HG03060 (cell line): ENCODE results near the gene ATRX.
"Not testable (repeated sequence)": the region's sequence is repeated elsewhere in the genome, so short reads cannot be mapped to it uniquely, and the experiment has no call there.

Experiments
- ATAC-seq: cut with Tn5 transposase; IDR thresholded peaks from one replicate; pipeline ENCODE4 v1.9.1; 2021; ENCODE audit warnings: low read depth, moderate number of reproducible peaks; ENCODE audit not compliant: unreplicated experiment

Gene ATRX

DNA sequence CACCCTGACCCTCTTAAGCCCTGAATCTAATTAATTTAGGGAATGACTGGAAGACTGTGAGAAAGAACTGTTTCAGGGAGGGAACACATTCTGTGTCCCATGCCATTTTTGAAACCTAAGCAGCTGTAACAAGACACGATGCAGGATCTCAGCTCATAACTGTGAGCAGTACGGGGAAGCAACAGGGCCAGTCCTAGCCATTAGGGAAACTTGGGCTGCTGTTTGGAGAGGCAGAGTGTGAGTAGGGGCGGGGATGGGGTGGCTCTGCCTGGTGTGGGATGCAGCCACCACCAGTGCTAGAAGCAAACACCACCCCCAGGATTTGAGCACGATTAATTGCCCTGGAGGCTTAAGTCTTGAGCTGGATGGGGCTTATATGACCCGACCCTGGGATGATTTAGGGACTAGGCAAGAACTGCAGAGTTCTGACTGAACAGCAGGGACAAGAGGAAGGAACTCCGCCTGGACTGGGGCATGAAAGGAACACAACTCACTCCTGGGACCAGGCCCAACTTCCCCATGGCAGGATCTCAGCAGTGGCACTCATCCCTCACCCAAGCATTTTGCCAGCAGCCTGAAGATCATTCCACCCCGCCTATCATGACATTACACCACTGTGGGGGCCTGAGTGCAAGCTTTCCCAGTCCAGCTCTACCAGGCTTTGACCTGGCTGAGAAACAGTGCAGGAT, 43.1 kb downstream of the ATRX start:
- no peak for ATAC-seq

DNA sequence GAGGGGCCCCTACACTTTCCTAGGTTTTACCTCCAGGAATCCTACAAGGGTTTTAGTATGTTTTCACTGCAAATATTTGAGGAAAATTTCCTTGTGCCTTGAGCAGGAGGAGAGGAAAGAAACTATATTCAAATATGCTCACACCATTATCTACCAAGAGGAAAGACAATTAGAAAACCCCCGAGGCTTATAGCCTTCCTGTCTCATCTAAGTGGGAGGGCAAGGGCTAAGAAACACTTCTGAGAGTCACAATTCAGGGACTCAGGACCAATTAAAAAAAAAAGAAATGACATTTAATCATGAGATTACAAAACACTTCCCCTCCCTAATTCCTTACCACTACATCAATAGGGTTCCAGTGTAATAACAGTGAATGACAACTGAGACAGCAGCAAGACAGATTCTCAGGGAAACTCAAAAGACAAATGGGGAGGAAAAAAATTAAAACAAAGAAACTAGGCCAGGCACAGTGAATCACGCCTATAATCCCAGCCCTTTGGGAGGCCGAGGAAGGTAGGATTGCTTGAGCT, 45.6 kb downstream of the ATRX start:
- no peak for ATAC-seq

DNA sequence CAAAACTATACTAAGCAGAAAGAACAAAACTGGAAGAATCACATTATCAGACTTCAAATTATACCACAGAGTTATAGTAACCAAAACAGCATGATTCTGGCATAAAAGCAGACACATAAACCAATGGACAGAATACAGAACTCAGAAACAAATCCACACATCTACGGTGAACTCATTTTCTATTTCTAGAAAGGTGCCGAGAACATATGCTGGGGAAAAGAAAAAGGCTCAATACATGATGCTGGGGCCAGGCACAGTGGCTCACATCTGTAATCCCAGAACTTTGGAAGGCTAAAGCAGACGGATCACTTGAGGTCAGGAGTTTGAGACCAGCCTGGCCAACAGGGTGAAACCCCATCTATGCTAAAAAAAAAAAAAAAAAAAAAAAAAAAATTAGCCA, 52.7 kb downstream of the ATRX start:
- ATAC-seq = no peak

DNA sequence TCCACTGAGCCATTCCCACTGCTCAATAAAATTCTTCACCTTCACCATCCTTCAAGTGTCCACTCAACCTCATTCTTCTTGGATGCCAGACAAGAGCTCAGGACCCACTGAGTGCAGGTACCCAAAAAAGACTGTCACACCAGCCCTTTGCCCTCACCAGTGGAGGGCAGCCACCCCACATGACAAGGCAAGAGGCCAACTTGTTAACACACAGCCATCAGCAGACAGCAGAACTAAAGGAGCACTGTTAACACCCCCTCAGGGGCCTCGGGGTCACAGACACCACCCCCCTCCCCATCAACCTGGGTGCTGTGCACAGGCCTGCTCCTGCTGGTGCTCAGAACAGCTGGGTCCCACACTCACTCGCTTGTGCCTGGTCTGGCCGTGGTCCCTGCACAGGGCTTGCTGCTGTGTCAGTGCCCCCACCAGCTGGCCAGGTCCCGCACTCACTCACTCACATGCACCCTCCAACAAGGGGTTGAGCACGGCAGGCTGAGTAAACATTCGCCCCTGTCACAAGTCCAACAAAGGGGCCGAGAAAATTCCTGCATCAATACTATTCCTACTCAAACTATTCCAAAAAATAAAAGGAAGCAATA, 54.1 kb downstream of the ATRX start:
- no peak for ATAC-seq

DNA sequence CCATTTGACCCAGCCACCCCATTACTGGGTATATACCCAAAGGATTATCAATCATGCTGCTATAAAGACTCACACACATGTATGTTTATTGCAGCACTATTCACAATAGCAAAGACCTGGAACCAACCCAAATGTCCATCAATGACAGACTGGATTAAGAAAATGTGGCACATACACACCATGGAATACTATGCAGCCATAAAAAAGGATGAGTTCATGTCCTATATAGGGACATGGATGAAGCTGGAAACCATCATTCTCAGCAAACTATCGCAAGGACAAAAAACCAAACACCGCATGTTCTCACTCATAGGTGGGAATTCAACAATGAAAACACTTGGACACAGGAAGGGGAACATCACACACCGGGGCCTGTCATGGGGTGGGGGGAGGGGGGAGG, 59.9 kb downstream of the ATRX start:
- ATAC-seq = not testable (repeated sequence)

DNA sequence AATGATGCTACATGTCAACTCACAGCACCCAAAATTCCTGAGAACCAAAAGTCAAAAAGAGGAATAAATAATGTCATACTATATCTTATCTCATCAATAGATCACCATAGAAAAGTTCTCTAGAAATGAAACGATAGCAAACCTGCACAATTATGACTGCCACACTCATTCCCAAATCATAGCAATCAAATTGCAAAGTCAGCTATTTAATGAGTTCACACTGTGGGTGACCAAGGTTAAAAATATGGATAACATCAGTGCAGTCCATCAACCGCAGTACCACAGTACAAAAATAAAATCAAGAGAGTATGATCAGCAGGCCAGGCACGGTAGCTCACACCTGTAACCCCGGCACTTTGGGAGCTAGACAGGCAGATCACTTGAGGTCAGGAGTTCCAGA, 62.3 kb downstream of the ATRX start:
- ATAC-seq = no peak

DNA sequence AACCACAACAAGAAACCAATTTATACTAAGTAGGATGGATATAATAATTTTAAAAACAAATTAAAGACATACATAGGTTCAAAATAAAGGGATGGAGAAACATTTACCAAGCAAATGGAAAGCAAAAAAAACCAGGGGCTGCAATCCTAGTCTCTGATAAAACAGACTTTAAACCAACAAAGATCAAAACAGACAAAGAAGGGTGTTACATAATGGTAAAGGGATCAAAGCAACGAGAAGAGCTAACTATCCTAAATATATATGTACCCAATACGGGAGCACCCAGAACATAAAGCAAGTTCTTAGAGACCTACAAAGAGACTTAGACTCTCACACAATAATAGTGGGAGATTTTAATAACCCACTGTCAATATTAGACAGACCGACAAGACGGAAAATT, 66.6 kb downstream of the ATRX start:
- ATAC-seq = no peak

DNA sequence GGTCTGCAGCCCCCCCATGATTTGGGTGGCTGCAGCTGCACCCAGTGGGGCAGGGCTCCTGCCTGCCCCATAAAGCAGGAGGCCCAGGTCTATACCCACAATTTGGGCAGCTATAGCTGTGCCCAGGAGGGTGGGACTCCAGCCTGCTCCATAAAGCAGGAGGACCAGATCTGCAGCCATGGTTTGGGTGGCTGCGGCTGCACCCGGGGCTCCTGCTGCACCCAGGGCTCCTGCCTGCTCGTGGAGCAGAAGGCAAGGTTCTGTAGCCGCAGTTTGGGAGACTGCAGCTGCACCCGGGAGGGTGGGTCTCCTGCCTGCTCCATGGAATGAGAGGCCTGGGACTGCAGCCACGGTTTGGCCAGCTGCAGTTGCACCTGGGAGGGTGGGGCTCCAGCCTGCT, 81.1 kb downstream of the ATRX start:
- no peak for ATAC-seq

DNA sequence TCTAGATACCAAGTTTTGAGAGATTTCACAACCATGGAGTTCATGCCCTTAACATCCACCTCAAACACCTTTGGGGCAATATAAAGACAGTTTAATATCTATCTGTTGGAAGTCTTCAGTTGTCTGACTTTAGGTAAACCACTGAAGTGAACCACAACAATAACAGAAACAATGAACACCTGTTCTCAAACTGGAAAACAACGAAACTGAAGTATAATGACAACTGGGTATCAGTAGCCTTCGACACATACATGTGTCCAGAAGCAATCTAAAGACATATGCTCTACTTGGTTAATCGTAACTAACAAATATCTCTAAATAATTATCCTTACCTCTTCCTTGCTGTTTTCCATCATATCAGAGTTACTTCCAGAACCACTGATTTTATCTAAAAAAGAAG, 87.8 kb downstream of the ATRX start:
- no peak for ATAC-seq

DNA sequence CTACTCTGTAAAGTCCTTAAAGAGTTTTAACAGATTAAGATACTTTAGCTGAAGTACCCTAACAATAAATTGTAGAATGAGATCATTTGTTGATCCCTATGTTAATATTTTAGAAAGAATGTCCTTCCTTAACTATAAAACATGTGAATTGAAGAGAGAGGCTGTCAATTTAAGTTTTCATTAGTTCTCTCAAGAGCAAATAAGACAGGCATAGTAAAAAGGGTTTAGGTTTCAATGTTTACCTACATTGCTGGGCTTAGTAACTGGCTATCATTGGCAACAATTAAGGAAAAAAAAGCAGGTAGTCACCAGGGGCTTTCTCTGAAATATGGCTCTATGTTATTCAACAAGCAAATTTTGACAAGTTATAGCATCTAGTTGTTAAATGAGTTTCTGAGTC, 91.5 kb downstream of the ATRX start:
- ATAC-seq = no peak

DNA sequence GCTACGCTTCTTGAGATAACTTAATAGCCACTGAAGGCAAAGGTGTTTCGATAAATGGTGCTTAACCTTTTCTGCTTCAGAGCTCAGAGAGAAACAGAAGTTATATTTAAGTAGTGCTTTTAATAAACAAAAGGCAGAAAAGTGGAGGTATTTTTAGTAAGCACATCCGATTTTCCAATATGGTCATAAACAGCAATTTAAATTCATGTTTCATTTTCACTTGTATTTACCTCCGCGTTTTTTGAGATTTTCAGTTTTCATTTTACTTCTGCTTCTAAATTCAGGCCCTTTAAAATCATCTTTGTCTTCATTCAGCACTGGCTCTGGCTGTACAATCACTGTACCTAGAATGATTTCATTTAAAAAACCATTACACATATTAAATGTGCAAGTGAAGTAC, 92.4 kb downstream of the ATRX start:
- no peak for ATAC-seq

DNA sequence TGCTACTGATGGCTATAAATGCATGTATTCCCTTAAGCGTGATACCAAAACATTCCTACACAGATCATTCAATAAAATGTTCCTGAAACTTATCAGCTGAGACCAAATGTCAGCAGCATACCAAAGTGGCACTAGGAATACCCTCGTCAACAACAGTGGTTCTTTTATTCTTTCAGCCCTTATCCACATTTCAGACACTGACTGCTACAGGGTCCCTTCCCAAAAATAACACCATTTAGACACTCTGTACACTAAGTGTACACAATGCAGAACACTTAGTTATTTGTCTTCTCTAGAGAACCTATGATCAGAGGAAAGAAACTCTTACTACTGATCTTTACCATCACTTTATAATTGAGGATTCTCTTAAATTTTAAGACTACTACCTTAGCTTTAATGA, 94.1 kb downstream of the ATRX start:
- no peak for ATAC-seq

DNA sequence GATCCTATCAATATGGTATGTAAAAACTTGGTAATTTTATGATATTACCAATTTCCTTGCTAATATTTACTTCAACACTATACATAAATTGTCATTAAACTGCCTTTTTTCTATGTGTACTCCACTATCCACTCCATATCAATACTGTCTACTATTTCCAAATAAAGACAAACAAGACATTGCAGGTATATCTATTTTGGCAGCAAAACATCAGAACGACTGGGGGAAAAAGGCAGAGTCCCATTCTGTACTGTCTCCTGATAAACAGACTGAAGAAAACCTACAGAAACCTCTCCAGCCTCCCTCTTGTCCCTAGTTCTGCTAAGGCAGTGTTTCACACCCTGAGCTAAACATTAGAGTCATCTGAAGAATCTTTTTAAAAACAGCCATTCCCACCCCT, 96.6 kb downstream of the ATRX start:
- no peak for ATAC-seq

DNA sequence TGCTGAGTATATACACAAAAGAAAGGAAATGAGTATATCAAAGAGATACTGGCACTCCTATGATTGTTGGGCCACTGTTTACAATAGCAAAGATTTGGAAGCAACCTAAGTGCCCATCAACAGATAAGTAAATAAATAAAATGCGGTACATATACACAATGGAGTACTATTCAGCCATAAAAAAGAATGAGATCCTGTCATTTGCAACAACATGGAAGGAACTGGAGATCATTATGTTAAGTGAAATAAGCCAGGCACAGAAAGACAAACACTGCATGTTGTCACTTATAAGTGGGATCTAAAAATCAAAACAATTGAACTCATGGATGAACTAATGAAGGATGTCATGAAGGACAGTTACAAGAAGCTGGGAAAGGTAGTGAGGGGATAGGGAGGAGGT, 100.3 kb downstream of the ATRX start:
- not testable (repeated sequence) for ATAC-seq

DNA sequence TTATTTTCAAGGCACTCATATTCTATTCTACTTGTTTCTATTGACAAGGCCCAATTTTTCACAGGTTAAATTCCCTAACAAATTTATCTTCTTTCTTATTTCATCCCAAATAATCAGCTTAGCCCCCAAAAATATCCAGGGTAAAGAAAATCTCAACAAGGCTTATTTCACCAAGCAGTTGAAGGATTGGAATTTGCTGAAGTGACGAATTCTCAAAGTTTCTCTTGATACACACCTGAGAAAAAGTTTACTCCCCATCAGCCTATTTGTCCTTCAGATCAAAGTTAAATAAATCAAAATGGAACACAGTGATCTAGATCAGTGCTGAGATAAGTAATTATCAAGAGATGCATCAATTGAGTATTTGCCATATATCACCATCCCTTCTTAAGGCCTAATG, 106.9 kb downstream of the ATRX start:
- ATAC-seq = no peak

DNA sequence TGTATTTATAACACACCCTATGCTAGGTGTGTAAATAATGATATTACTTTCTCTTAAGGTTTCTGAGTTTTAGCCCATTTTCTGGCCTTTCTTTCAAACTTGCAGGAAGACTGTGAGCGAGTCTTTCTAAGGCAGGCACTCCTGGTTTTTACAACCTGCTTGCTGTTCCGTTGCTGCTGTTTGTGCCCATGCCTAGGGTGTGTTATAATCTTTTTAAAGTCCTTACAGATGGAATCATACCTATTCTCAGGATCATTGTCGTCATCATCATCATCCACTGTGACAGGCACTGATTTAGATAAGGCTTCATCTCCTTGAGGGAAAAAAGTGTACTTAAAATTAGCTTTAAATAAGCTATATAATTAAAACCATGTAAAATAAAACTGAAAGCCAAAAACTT, 110.0 kb downstream of the ATRX start:
- no peak for ATAC-seq

DNA sequence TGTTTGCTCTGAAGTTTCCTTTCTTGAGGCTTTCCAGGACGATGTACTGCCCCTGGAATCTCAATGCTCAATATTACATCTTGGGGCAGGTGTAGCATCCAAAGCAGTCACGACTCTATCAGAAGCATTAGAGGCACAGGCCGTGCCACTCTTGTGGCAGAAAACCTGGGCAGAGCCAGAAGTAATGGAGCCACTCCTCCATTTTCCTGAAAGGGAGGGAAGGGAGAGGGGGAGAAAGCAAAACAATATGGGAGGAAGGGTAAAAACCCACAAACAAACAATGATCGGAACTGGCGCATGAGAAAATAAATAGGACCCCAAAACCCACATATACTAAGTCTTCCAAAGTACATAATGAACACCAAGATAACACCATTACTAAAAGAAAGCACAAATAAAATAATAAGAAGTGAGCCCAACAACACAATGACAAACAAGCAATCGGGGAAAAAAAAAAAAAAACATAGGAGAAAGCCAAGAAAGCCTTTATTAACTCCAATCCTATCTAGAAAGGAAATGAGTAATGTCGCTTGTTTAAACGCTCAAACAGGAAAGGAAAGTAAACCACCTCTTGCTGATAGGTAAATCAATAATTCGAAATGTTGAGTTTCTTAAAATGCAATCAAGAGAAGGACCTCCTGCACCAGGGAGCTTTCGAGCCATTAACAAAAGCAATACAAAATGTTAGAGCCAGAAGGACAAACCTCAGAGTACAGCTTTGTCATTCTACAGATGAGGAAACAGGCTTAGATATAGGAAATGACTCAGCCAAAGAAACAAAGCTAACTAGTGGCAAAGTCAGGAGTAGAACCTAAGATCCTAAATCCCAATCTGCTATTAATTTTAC, 117.4 kb downstream of the ATRX start:
- no peak for ATAC-seq

DNA sequence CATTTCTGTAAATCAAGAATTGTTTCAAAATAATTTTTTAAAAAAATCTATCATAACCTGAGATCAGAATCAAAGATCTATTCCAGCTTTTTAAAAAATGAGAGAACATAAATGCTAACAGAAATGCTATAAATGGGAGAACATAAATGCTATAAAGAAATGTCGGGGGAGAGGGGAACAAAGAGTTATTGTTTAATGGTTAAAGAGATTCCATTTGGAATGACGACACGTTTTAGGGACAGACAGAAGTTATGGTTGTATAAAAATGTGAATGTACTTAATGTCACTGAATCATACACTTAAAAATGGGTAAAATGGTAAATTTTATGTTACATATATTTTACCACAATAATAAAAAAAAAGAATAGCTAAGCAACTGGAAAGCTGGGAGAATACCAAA, 127.1 kb downstream of the ATRX start:
- no peak for ATAC-seq

DNA sequence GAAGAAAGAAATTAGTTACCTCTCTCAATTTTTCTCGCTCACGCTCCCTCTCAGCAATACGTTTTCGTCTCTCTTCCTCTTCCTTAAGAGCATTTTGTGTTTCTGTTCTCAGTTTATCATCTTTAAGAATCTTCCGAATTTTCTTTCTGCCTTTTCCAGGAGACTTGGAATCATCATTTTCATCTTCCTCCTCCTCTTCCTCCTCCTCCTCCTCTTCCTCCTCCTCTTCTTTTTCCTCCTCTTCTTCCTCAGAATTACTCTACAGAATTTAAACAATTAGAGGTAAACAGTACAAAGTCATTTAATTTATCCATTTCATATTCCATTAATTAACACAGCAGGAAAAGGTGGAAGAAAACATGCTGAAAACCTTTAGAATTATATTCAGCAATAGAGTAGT, 133.9 kb downstream of the ATRX start:
- no peak for ATAC-seq

DNA sequence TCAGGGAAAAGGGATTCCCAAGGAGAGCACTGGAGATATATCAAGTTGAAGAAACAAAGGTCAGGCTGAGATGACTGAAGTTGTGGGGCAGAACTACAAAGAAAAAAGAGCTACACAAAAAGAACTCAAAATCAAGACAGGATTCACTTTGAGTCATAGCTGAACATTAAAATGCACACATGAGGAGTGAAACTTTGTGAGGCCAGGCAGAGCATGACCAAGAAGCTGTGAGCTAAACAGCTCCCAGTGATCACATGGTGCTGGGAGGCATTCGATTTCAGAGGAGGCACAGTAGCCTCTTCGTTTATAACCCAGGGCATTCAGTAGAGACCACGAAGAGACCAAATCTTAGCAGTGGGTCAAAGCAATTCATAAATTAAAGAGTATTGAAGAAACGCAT, 145.3 kb downstream of the ATRX start:
- no peak for ATAC-seq

DNA sequence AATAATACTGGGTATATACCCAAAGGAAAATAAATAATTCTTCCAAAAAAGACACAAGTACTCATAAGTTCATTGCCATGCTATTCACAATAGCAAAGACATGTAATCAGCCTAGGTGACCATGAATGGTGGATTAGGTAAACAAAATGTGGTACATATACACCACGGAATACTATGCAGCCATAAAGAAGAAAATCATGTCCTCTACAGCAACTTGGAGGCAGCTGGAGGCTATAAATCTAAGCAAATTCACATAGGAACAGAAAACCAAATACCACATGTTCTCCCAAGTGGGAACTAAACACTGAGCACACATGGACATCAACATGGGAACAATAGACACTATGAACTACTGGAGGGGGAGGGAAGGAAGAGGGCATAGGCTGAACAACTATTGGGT, 146.2 kb downstream of the ATRX start:
- ATAC-seq = no peak

DNA sequence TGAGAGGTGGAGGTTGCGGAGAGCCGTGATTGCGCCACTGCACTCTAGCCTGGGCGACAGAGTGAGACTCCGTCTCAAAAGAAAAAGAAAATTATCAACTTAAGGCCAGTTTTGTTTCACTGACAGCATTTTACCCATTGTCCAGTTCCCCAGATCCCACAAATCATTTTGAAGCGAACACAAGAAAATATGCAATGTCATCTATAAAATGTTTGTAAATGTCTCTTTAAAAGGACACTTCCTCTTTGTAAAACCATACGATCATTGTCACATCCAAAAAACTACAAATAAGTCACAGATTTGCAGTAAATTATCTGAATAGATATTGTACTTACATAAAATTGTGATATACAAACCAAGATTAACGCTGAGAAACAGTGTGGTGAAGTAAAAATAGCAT, 147.6 kb downstream of the ATRX start:
- no peak for ATAC-seq
